HG02973 (cell line): ENCODE measurements around the gene ETF1.
"Not testable (repeated sequence)": the region's sequence is repeated elsewhere in the genome, so short reads cannot be mapped to it uniquely, and the experiment has no call there.

ENCODE experiments used
- ATAC-seq: cut with Tn5 transposase; IDR thresholded peaks from one replicate; pipeline ENCODE4 v1.9.1; 2021; ENCODE audit warnings: moderate library complexity; ENCODE audit not compliant: unreplicated experiment

Gene ETF1

GRCh38 chr5:138491669-138492559 lies 51.1 kb downstream of the ETF1 start:
- peak; percentile 92 for ATAC-seq

- no peak for ATAC-seq
Observed at GRCh38 chr5:138491284-138491648, 51.8 kb downstream of the ETF1 start.

- no peak for ATAC-seq
Observed at GRCh38 chr5:138490648-138491283, 52.3 kb downstream of the ETF1 start.

GRCh38 chr5:138489683-138490061 lies 53.4 kb downstream of the ETF1 start:
- no peak for ATAC-seq

GRCh38 chr5:138488481-138488945 lies 54.5 kb downstream of the ETF1 start:
- ATAC-seq, result no peak

GRCh38 chr5:138482638-138483037 lies 60.4 kb downstream of the ETF1 start:
- no peak for ATAC-seq

- no peak for ATAC-seq
Observed at GRCh38 chr5:138476918-138477317, 66.1 kb downstream of the ETF1 start.

GRCh38 chr5:138473151-138473550 lies 69.9 kb downstream of the ETF1 start:
- not testable (repeated sequence) for ATAC-seq

- ATAC-seq, result no peak
Observed at GRCh38 chr5:138472353-138472752, 70.7 kb downstream of the ETF1 start.

- ATAC-seq, result no peak
Observed at GRCh38 chr5:138471052-138471361, 72.0 kb downstream of the ETF1 start.

- no peak for ATAC-seq
Observed at GRCh38 chr5:138470322-138471051, 72.5 kb downstream of the ETF1 start.

GRCh38 chr5:138469540-138470321 lies 73.3 kb downstream of the ETF1 start:
- ATAC-seq, result no peak

- ATAC-seq, result no peak
Observed at GRCh38 chr5:138468966-138469539, 74.0 kb downstream of the ETF1 start.

GRCh38 chr5:138468133-138468965 lies 74.7 kb downstream of the ETF1 start:
- ATAC-seq, result no peak

GRCh38 chr5:138467711-138468132 lies 75.3 kb downstream of the ETF1 start:
- no peak for ATAC-seq

GRCh38 chr5:138466900-138467710 lies 75.9 kb downstream of the ETF1 start:
- no peak for ATAC-seq

- no peak for ATAC-seq
Observed at GRCh38 chr5:138466125-138466899, 76.7 kb downstream of the ETF1 start.
